ENCODE data around the gene FNTB. TPM values are rescaled to one million over a fixed set of nuclear protein-coding genes. Genes with fewer than 3 reads are reported as not detected.
"Not testable (repeated sequence)": the region's sequence is repeated elsewhere in the genome, so short reads cannot be mapped to it uniquely, and the experiment has no call there.

Gene FNTB
- total RNA-seq, 1 experiment from 2014 or later, result 27.4 TPM

DNA sequence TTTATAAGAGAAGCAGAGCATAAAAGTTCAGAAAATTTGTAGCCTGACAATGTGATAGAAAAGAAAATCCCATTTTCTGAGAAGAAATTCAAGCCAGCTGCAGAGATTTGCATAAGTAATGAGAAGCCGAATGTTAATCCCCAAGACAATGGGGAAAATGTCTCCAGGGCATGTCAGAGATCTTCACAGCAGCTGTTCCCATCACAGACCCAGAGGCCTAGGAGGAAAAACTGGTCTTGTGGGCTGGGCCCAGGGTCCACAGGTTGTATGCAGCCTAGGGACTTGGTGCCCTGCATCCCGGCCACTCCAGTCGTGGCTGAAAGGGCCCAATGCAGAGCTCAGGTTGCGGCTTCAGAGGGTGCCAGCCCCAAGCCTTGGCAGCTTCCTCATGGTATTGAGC lies 100.0 kb downstream of the FNTB start:
- DNase-seq (ENCODE audit: low read depth, low spot score); in situ Hi-C loops (cut with HindIII; ENCODE audit: low pct_unique_long_range_greater_than_20kb, low sequenced_read_pairs): not testable (repeated sequence)

DNA sequence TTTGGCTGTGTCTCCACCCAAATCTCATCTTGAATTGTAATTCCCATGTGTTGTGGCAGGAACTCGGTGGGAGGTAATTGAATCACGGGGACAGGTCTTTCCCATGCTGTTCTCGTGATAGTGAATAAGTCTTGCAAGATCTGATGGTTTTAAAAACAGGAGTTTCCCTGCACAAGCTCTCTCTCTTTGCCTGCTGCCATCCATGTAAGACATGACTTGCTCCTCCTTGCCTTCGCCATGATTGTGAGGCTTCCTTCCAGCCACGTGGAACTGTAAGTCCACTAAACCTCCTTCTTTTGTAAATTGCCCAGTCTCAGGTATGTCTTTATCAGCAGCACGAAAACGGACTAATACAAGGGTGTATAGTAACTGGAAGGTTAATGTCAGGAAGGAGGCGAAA lies 101.1 kb downstream of the FNTB start:
- in situ Hi-C loops (cut with HindIII; ENCODE audit: low pct_unique_long_range_greater_than_20kb, low sequenced_read_pairs); DNase-seq (ENCODE audit: low read depth, low spot score): not testable (repeated sequence)

DNA sequence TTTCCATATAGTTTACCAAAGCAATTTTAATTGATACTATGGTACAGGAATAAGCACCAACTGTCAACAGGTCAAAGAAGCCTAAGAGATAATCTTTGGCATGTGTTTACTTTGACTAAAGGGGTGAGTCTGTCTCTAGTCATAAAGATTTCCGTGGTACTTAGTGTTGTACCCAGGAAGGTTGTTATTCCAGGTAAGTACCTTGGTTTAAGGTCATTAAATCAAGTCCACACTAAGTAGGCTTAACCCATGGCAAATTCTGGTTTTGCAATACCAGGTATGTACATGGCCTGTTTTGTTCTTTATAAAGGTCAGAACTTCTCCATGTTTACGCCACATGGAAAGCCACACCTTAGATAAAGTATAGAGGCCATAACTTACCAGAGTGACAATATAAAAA lies 105.7 kb downstream of the FNTB start:
- DNase-seq (ENCODE audit: low read depth, low spot score), result no peak
- in situ Hi-C loops (cut with HindIII; ENCODE audit: low pct_unique_long_range_greater_than_20kb, low sequenced_read_pairs), result no loop called here

DNA sequence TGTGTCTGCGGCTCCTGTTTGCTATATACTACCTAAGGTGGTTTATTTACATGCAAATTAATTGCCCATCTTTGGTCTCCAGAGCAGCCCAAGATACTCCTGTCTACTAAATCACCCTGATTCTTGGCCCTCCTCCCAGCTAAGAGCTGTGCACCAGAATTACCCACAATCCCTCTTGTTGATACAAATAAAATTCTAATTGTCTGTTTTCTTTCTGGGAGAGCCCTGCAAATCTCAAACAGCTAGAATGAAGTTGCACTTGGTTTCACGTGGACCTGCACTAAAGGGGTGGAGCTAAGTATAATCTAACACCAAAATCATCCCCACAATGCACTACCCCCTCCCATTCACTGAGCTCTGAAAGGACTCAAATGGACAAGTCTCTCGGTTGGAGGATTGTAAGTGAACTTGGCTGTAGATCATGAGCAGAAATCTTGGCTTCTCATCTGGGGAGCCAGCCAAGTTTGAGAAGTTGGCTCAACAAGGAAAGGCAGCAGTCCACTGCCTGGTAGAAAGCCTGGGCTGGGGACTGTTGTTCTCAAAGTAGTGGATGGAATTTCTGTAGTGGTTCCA lies 109.0 kb downstream of the FNTB start:
- no peak for DNase-seq (ENCODE audit: low read depth, low spot score)
- in situ Hi-C loops (cut with HindIII; ENCODE audit: low pct_unique_long_range_greater_than_20kb, low sequenced_read_pairs), result no loop called here

DNA sequence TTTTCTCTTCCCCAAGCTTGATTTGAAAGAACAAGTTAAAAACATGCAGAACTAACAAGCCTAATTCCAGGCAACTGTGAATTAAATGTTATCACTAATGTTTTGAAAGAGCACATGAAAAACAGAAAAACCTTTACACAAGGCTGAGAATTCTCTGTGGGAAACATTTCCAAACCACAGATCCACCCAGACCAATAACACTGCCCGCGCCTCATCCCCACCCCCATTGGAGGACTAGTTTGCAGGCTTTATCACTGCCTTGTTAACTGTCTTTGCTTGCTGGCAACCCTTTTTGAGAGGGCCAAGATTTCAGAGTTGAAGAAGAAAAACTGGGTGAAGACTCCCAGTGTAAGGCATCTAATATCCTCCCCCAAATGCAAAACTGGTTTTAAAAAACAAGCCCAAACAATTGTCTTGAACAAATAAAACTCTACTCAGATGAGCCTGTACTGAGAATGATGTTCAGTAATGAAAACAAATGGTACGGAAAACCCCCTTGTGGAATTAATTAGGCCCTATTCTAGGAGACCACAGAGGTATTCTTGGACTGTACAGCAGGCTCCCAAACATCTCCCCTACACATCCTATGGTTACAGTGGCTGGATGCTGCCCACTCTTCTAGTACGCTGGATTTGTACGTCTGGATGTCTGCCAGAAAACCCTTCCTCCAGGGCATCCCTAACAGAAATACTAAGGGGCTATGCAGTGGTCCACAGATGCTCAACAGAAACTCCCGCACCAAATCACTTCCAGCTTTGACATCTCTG lies 109.8 kb downstream of the FNTB start:
- no peak for DNase-seq (ENCODE audit: low read depth, low spot score)
- in situ Hi-C loops (cut with HindIII; ENCODE audit: low pct_unique_long_range_greater_than_20kb, low sequenced_read_pairs), result no loop called here

DNA sequence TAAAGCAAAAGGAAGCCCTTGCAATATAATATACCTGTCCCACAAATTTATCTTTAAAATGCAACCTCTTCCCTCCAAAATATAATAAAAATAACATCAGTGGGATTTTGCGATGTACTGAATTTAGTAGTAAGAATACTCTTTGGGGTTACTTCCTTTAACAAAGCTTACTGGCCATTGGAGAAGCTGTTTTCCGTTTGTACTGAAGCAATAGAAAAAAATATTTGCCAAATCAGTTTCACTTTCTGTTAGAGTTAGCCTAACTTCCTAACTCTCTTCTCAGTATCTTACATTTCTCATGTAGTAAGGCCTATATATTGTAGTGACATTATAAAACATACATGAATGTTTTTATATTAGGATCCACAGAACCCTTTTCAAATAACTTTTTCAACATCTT lies 111.9 kb downstream of the FNTB start:
- DNase-seq (ENCODE audit: low read depth, low spot score), result no peak
- in situ Hi-C loops (cut with HindIII; ENCODE audit: low pct_unique_long_range_greater_than_20kb, low sequenced_read_pairs), result no loop called here

DNA sequence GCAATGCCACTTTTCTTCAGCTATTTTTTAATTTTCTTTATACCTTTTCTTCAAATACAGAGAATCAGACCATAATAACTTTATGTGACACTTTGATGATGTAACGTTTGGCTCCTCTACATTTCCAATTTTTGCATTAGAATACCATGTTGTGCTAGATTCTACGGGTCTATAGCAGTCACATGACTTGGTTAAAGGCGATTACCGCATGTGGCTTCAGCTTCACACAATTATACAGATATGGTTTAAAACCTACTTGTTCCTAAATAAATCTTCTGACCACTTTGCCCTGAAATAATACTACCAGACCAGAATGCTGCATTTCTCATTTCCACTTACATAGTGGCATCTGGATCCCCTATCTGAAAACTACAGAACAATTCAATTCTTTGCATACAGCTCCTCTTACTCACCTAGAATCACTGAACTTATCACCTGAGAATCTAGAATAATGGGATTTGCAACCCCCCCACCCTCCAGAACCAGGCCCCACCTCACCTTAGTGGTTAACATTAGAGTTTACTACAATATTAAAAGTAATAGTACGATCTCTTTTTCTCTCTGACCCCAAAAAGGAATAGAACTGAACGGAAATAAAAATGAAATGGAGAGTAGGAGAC lies 114.3 kb downstream of the FNTB start:
- in situ Hi-C loops (cut with HindIII; ENCODE audit: low pct_unique_long_range_greater_than_20kb, low sequenced_read_pairs), result no loop called here
- no peak for DNase-seq (ENCODE audit: low read depth, low spot score)

DNA sequence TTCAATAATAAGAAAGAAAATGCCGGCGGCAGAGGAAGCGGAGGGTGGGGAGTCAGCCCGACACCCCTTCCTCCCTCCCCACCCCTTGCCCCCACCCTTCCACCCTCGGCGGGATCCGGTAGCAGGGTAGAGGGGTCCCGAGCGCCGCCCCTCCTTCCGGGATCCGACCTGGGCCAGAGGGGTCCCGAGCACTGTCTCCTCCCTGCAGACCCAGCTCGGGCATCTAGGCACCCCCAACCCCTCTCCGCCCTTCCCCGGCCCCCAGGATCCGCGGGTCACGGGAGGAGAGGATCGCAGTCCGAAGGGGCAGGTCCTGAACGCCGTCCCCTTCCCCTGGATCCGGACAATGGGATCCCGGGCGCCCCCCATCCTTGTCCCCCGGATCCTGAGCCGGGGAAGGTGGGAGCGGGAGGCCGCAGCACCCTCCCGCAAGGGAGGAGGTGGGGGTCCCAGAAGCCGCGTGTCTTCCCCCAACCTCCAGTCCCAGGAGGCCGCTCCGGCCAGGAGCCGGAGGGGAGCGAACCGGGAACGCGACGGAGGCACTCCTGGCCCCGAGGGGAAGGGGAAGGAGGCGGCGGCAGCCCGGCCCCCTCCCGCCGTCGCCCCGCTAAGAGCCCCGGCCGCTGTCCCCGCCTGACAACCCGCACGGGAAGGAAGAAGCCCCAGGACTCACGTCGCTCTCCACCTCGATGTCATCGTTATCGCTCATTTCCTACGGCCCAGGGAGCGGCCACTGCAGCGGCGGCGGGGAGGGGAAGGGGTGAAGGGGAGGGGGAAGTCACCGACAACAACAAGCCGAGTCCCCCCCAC lies 115.1 kb downstream of the FNTB start:
- no peak for DNase-seq (ENCODE audit: low read depth, low spot score)
- in situ Hi-C loops (cut with HindIII; ENCODE audit: low pct_unique_long_range_greater_than_20kb, low sequenced_read_pairs), result no loop called here

DNA sequence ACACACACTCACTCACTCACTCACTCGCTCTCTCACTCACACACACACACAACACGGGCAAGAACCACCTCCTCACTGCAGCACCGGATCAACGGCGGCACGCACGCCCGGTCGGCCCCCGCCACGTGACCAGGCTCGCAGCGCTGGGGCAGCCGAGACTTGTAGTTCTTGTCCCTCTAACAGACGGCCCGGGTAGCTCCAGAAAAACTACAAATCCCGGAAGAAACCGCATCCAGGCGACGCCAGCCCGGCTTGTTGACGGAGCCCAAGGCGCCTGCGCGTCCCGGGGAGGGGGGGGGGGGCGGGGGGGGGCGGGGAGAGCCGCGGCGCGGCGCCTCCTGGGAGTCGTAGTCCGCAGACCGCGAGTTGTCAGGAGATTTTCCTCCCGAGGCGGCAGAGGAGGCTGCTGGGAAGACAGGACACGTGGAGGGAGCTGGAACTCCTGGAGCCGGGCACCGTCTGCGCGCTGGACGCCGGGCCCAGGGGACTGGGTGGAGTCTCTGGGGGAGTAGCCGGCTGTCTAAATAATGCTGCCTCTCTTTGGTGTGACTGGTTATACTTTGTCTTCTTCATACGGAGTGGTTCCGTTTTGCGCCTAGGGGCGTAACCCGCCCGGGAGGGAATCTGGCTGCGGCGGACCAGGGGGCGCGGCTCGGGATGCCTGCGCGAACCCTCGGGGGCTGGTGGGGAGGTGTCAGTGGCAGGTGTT lies 115.9 kb downstream of the FNTB start, which contains the start of gene MAX:
MAX (minus strand) TSS at position 77 of the 709 bp plus-strand sequence. CDS start 178 bp downstream, outside the sequence.
- in situ Hi-C loops (cut with HindIII; ENCODE audit: low pct_unique_long_range_greater_than_20kb, low sequenced_read_pairs), result no loop called here
- peak; percentile 97 for DNase-seq (ENCODE audit: low read depth, low spot score)

DNA sequence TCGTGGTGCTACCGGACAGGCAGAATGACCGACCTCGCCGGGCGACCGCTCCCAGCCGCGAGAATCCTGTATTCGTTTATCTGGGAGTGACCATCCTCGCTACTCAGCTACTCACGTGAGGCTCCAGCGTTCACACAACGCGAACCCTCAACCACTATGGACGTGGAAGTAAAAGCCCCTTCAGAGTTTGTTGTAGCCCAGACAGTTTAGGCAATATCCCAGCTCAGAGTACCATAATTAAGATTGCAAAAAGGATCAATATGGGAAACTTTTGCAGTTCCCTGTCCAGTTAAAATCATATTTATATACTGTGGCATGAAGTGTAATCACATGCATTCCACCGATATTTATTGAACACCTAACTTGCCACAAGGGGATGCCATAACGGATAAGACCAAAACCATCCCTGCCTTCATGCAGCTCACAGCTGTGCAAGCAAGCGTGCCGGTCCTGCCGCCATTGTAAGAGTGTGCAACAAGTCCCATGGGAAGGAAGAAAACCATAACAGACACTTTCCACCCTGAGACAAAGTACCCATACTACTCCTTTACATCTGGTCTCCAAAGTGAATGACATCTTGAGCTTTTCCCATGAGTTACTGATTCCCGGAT lies 116.6 kb downstream of the FNTB start:
- DNase-seq (ENCODE audit: low read depth, low spot score), result peak; percentile 47
- in situ Hi-C loops (cut with HindIII; ENCODE audit: low pct_unique_long_range_greater_than_20kb, low sequenced_read_pairs), result no loop called here

DNA sequence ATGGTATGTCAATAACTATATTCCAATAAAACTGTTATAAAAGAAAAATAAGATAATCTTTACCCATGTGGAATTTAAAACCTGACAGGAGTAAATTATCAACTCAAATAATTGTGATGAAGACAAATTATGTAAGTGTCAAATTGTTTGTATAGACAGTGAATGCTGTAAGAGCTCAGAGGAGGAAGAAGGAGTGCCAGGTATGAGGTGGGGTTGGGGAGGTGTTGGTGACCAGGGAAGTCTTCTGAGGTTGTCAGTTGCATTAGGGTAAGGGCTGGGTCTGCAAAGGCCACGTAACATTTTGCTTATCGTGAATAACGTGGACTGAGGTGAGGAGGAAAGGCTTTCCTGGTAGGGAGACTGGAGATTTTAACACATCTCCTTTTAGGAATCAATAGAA lies 118.1 kb downstream of the FNTB start:
- in situ Hi-C loops (cut with HindIII; ENCODE audit: low pct_unique_long_range_greater_than_20kb, low sequenced_read_pairs), result no loop called here

DNA sequence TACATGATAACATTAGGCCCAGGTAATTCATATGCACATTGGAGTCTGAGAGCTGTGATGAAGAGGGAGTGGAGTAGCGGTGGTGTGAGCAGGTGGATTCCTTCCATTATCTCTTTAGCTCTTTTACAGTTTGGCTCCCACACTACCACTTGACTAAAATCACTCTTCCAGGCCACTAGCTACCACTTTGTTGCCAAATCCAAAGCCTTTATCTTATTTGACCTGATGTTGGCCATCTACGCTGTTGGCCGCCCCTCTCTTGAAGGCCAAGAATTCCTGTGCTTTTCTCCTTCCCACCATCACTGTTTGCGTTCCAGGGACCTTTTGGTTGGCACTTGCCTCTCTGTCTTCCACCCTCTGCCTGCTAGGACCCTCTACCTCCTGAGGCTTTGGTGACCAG lies 119.6 kb downstream of the FNTB start:
- in situ Hi-C loops (cut with HindIII; ENCODE audit: low pct_unique_long_range_greater_than_20kb, low sequenced_read_pairs), result no loop called here
- DNase-seq (ENCODE audit: low read depth, low spot score), result no peak

More for the DNA sequence above, 118.1 kb downstream of the FNTB start:
- DNase-seq (ENCODE audit: low read depth, low spot score), result no peak

DNA sequence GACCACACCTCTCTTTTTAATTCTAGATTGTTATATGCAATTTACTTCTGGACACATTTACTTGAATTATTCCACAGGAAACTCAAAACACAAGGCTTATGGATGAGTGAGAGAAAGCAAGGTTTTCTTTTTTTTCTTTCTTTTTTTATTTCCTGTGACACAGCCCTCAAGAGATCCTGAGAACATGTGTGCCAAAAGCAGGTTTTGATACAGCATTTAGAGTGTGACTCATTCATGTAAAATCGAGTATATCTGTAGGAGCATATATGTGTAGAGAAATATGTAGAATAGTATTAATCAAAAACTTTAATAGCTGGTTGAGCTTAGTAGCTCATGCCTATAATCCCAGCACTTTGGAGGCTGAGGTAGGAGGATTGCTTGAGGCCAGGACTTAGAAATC lies 120.0 kb downstream of the FNTB start:
- no peak for DNase-seq (ENCODE audit: low read depth, low spot score)
- in situ Hi-C loops (cut with HindIII; ENCODE audit: low pct_unique_long_range_greater_than_20kb, low sequenced_read_pairs), result no loop called here

DNA sequence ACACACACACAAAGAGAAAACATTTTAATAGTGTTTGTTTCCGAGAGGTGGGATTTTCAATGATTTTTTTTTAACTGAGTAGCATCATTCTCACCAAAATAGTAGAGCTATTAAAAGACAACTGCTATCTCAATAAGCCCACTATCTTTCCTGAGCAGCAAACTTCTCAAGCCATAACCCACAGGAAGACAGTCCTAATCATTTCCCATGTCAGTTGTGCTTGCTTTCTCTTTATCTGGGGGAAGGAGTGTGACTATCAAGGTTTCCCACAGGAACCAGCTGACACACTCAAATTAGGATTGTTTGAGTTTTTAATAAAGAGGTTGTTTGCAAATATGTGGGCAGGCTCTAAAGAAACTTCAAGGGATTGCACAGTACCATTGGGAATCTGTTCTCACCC lies 120.5 kb downstream of the FNTB start:
- in situ Hi-C loops (cut with HindIII; ENCODE audit: low pct_unique_long_range_greater_than_20kb, low sequenced_read_pairs), result no loop called here
- no peak for DNase-seq (ENCODE audit: low read depth, low spot score)

DNA sequence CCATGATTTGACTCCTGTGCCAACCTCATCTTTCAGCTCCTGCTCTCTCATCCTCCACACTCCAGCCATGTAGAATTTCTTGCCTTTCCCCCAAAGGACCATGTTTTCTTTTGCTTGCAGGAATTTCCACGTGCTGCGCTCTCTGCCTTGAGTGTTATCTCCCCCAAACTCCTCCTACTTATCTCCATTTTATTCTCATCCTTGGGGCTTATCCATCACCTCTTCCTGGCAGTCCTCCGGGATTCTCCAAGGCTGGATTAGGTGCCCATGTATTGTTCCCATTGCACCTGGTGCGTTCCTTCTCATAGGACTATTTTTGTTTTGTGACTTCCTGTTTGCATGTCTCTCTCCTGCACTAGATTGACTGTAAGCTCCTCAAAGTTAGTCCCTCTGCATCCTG lies 122.7 kb downstream of the FNTB start:
- no peak for DNase-seq (ENCODE audit: low read depth, low spot score)
- in situ Hi-C loops (cut with HindIII; ENCODE audit: low pct_unique_long_range_greater_than_20kb, low sequenced_read_pairs), result no loop called here

DNA sequence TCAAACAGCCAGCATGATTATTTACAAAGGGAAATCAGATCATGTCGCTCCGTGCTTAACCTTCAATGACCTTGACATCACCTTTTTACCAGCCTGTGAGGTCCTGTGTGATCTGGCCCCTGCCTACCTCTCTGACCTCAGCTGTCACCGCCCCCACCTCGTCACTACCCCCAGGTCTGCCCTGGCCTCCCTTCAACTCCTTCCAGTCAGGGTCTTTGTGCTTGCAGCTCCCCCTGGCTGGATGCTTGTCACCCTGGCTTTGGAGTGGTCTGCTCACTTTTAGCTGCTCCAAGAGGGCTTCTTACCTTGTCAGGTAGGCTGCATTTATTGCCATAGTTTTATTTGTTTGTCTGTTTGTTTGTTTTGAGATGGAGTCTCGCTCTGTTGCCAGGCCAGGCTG lies 123.8 kb downstream of the FNTB start:
- in situ Hi-C loops (cut with HindIII; ENCODE audit: low pct_unique_long_range_greater_than_20kb, low sequenced_read_pairs), result no loop called here
- DNase-seq (ENCODE audit: low read depth, low spot score), result no peak
